GM12878 (cell line): ENCODE data around the gene TIGAR. TPM values are rescaled to one million over a fixed set of nuclear protein-coding genes. Genes with fewer than 3 reads are reported as not detected.

Experiments
- ATAC-seq: fragments of 200-7000 bp; cut with Tn5 transposase; 3 replicates; pipeline ENCODE4 v1.9.1; 2020; ENCODE audit warnings: mild to moderate bottlenecking, moderate library complexity
- BruUV-seq: library from RNA; stranded (reverse); fragments of 400-500 nt; replicated peaks from 2 replicates; lab custom pipeline; 2021; lab: Mats Ljungman, UMichigan
- CTCF ChIA-PET: fragments of 300-600 bp; sonication (Branson Sonifier 250); formaldehyde crosslinking; extraction: SDS; loops from one replicate; lab custom pipeline; 2021; ENCODE audit warnings: inconsistent platforms; lab: Yijun Ruan, JAX
- POLR2A ChIA-PET: fragments of 350-600 bp; formaldehyde crosslinking; extraction: SDS; loops from one replicate; lab custom pipeline; 2021; ENCODE audit warnings: inconsistent platforms; lab: Charles Lee
- RAD21 ChIA-PET: fragments of 300-600 bp; sonication (Branson Sonifier 250); formaldehyde crosslinking; loops from one replicate; lab custom pipeline; 2023; ENCODE audit warnings: antibody characterized with exemption; ENCODE audit not compliant: unreplicated experiment; lab: Charles Lee
- SMC1A ChIA-PET: fragments of 300-600 bp; sonication (Branson Sonifier 250); formaldehyde crosslinking; loops from one replicate; lab custom pipeline; 2023; ENCODE audit not compliant: unreplicated experiment, uncharacterized antibody; lab: Charles Lee
- DNase-seq: peaks from one replicate; pipeline ENCODE4 v3.0.0-alpha.2; 2011; ENCODE audit warnings: low read depth, low spot score
- FAIRE-seq: peaks from 3 replicates; lab custom pipeline; 2011; peaks lifted over from hg19 to GRCh38; lab: Jason Lieb, UNC
- H2AFZ ChIP-seq: 2 replicates; pipeline ENCODE4 v1.6.0; 2011; ENCODE audit warnings: low read depth, low read length, control low read depth; ENCODE audit not compliant: control insufficient read depth
- H3K27ac ChIP-seq: 2 replicates; pipeline ENCODE4 v1.5.1; 2011; ENCODE audit warnings: control low read depth; ENCODE audit not compliant: control insufficient read depth, insufficient read depth
- H3K27me3 ChIP-seq, 2 experiments: replicated peaks in 1 of 2; 2 replicates each; pipeline versions ENCODE4 v1.6.0 to v1.6.1; 2011; ENCODE audit warnings: low read length in 1 of 2; ENCODE audit not compliant: control insufficient read depth in 2 of 2, insufficient read depth in 2 of 2
- H3K36me3 ChIP-seq, 2 experiments: 2 replicates each; pipeline ENCODE4 v1.5.1; 2011; ENCODE audit warnings: low read length in 1 of 2; ENCODE audit not compliant: control insufficient read depth in 2 of 2, insufficient read depth in 2 of 2
- H3K4me1 ChIP-seq: 2 replicates; pipeline ENCODE4 v1.6.1; 2011; ENCODE audit warnings: mild to moderate bottlenecking, low read length, moderate library complexity, mixed read lengths; ENCODE audit not compliant: control insufficient read depth, insufficient read depth
- H3K4me2 ChIP-seq: 2 replicates; pipeline ENCODE4 v1.6.0; 2011; ENCODE audit warnings: control low read depth; ENCODE audit not compliant: control insufficient read depth, insufficient read depth
- H3K4me3 ChIP-seq: fragments of 200-600 bp; sonication (generic); 2 replicates; pipeline ENCODE4 v1.5.1; 2016
- H3K79me2 ChIP-seq: 2 replicates; pipeline ENCODE4 v1.6.0; 2011; ENCODE audit warnings: low read length; ENCODE audit not compliant: control insufficient read depth, insufficient read depth
- H3K9ac ChIP-seq: 2 replicates; pipeline ENCODE4 v1.8.0; 2011; ENCODE audit warnings: low read length, control low read depth, mixed read lengths; ENCODE audit not compliant: control insufficient read depth, insufficient read depth
- H3K9me3 ChIP-seq: replicated peaks from 3 replicates; pipeline ENCODE4 v1.5.1; 2011; ENCODE audit warnings: mild to moderate bottlenecking, low read length; ENCODE audit not compliant: control insufficient read depth, insufficient read depth
- H4K20me1 ChIP-seq: 2 replicates; pipeline ENCODE4 v1.6.0; 2011; ENCODE audit not compliant: control insufficient read depth, insufficient read depth
- MYB ChIP-seq: fragments of 150-350 bp; IDR thresholded peaks from 2 replicates; pipeline ENCODE4 v1.6.1; 2014; ENCODE audit warnings: mild to moderate bottlenecking, low read depth, low read length, borderline replicate concordance
- PKNOX1 ChIP-seq: fragments of 450-650 bp; IDR thresholded peaks from 2 replicates; pipeline ENCODE4 v1.6.1; 2016; ENCODE audit warnings: mild to moderate bottlenecking
- RFX5 ChIP-seq: IDR thresholded peaks from 2 replicates; pipeline ENCODE4 v1.6.1; 2011; ENCODE audit warnings: low read depth, low read length, improper control_type of control experiment
- RUNX3 ChIP-seq: IDR thresholded peaks from 2 replicates; pipeline ENCODE4 v1.6.1; 2012; ENCODE audit warnings: low read length, inconsistent platforms
- SRF ChIP-seq, 2 experiments: IDR thresholded peaks; 2 replicates each; pipeline ENCODE4 v1.6.1; 2011; ENCODE audit warnings: low read depth in 2 of 2, low read length in 2 of 2, mild to moderate bottlenecking in 1 of 2, moderate library complexity in 1 of 2
- ZBTB4 ChIP-seq: fragments of 450-650 bp; formaldehyde crosslinking; IDR thresholded peaks from 2 replicates; pipeline ENCODE4 v1.4.0; 2022; ENCODE audit warnings: mild to moderate bottlenecking, moderate library complexity
- ZNF384 ChIP-seq: IDR thresholded peaks from 2 replicates; pipeline ENCODE4 v1.6.1; 2012; ENCODE audit warnings: low read depth, mild to moderate bottlenecking, low read length, improper control_type of control experiment, borderline replicate concordance
- WGBS: methylation state at CpG from one replicate; pipeline ENCODE4 v1.1.6; 2016; ENCODE audit warnings: low lambda C conversion rate; ENCODE audit not compliant: insufficient replicate concordance, insufficient coverage; ENCODE audit errors: missing lambda C conversion rate; 5-methylcytosine and 5-hydroxymethylcytosine counted together
- in situ Hi-C: fragments of 300-500 bp; cut with MboI; formaldehyde crosslinking; loops from 9 replicates; pipeline ENCODE4 v1.14.3; 2018; ENCODE audit warnings: mixed read lengths
- intact Hi-C: fragments of 100-400 bp; cut with micrococcal nuclease; formaldehyde crosslinking; loops from one replicate; pipeline ENCODE4 v1.14.2; 2022; ENCODE audit not compliant: unreplicated experiment
- polyA plus RNA-seq, 11 experiments: library from polyadenylated mRNA; depleted of rRNA in 4 of 11; unstranded in 6 of 11; stranded (reverse) in 5 of 11; fragments of >200 nt; fragmentation: Nextera tagmentation in 4 of 11; fragmentation: Illumina TruSeq in 1 of 11; extraction: Ambion mirVana in 4 of 11; extraction: Trizol in 1 of 11; gene quantifications; 1 replicate in 1 of 11; 2 replicates in 10 of 11; pipeline versions ENCODE4 v1.2.1 to v1.2.3, GENCODE V29; 2011 to 2016; ENCODE audit warnings: inconsistent platforms in 2 of 11, missing spikeins in 2 of 11, low read depth in 1 of 11
- total RNA-seq, 4 experiments: library from RNA; depleted of rRNA in 3 of 4; stranded (reverse); fragments of >200 nt in 3 of 4; fragmentation: Illumina TruSeq in 1 of 4; extraction: Trizol in 1 of 4; gene quantifications; 2 replicates each; pipeline versions ENCODE4 v1.2.1 to v1.2.3, GENCODE V29; 2013 to 2021
- TF ChIP-seq, protein P1 (sequence below): IDR thresholded peaks from 2 replicates; pipeline ENCODE4 v1.6.1; 2011; ENCODE audit warnings: borderline replicate concordance, low read depth, mild to moderate bottlenecking, moderate library complexity, mixed read lengths, low read length; ENCODE audit not compliant: insufficient read depth; ENCODE audit errors: extremely low read length
- TF ChIP-seq, protein P2 (sequence below): fragments of 450-650 bp; IDR thresholded peaks from 2 replicates; pipeline ENCODE4 v1.6.1; 2017; ENCODE audit warnings: mild to moderate bottlenecking

TIGAR gene
- total and polyA plus RNA-seq, 10 of the 15 experiments (the other 5 are each of a cell fraction or from before 2014, with no cell fraction given) = 7.6 to 45.7 (median 16.5) TPM

DNA sequence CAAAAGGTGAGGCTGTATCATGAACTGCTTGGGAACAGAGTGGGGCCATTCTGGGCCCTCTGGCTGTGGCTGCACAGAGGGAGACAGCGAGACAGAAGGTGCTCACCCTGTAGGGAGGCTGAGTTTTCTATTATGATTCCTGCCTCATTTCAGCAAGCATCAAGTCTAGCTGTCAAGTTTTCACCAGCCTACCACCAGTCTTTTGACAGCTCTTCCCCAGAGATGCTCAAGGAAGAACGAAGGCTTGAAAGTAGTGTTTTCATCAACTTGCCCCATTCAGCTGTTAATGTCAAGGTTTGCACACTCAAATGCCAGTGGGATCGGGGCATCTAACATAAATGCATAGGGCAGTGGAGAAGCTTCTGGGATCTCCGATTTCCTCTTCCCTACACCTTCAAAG is 48.5 kb downstream of the TIGAR start:
- FAIRE-seq (no peak), DNase-seq (no peak), ATAC-seq (no peak)
- ChIA-PET CTCF (interaction anchor here (1.0 kb wide), 1 partner anchor 181 kb away, joined by 3 read pairs; no protein-coding TSS in a partner anchor), RAD21 (no interaction called here), SMC1A (interaction anchor here (1.2 kb wide), 1 partner anchor 484 kb away, joined by 3 read pairs; no protein-coding TSS in a partner anchor), POLR2A (interaction anchor here (0.6 kb wide), 2 partner anchors 68 to 330 kb away, joined by 3 to 4 read pairs; no protein-coding TSS in a partner anchor)
- Histone ChIP-seq H3K36me3 (no peaks in the 10 kb centered on the region), H2AFZ (no peak overlapping the region), H3K4me3 (no peak overlapping the region), H3K27me3 (no peaks in the 10 kb centered on the region; a peak in 1 of 4 replicates), H3K27ac (no peak overlapping the region), H4K20me1 (no peaks in the 10 kb centered on the region), H3K9ac (no peak overlapping the region), H3K4me1 (no peaks in the 10 kb centered on the region), H3K4me2 (no peak overlapping the region), H3K79me2 (no peaks in the 10 kb centered on the region), H3K9me3 (no peaks in the 10 kb centered on the region)
- TF ChIP-seq ZNF384 = no peak
- 62% methylated on average over 4 of the region's 4 CpGs for WGBS
- in situ Hi-C loops = no loop called here
- intact Hi-C loops = no loop called here
- BruUV-seq = no TSS peak

DNA sequence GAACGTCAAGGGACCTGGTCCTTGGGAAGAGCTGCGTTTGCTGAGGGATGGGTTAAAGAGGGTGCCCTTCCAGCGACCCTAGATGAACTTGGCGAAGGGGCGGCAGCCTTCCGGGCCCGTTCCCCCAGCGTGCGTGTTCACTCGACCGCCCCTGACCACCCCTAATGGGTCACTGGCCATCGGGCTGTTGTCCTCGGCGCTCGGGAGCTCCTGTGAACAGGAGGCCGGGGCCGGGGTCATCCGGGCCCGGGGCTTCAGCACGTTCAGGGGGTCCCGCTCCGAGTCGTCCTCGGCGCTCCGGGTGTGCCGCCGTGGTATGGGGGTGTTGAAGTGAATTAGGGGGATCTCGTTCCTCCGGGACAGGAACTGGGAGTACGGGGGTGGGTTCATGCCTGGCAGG is 49.3 kb downstream of the TIGAR start:
- no peaks in the 10 kb centered on the region for H3K79me2 ChIP-seq
- DNase-seq = no peak
- H4K20me1 ChIP-seq = no peaks in the 10 kb centered on the region
- in situ Hi-C loops = no loop called here
- H3K4me2 ChIP-seq = no peak overlapping the region
- intact Hi-C loops = no loop called here
- 75% methylated on average over 31 of the region's 31 CpGs for WGBS
- H3K27ac ChIP-seq = no peak overlapping the region
- no peak for FAIRE-seq
- no peak for ATAC-seq
- no TSS peak for BruUV-seq
- ChIA-PET POLR2A (no interaction called here), RAD21 (no interaction called here), SMC1A (interaction anchor here (1.2 kb wide), 1 partner anchor 485 kb away, joined by 3 read pairs; no protein-coding TSS in a partner anchor), CTCF (interaction anchor here (0.6 kb wide), 1 partner anchor 13 kb away, joined by 4 read pairs; no protein-coding TSS in a partner anchor)
- H3K4me3 ChIP-seq = no peak overlapping the region
- H3K27me3 ChIP-seq = no peaks in the 10 kb centered on the region; a peak in 2 of 4 replicates
- no peaks in the 10 kb centered on the region for H3K4me1 ChIP-seq
- H2AFZ ChIP-seq = no peak overlapping the region
- no peaks in the 10 kb centered on the region for H3K36me3 ChIP-seq
- no peaks in the 10 kb centered on the region for H3K9me3 ChIP-seq
- no peak overlapping the region for H3K9ac ChIP-seq
- TF ChIP-seq PKNOX1 (no peak), RFX5 (no peak), MYB (no peak), SRF (IDR thresholded peaks at IDR 0.05; ENCODE audit: low read depth in 2 of 2, low read length in 2 of 2) (no peak), RUNX3 (no peak), ZBTB4 (no peak)
- TF ChIP-seq, protein P1, sequence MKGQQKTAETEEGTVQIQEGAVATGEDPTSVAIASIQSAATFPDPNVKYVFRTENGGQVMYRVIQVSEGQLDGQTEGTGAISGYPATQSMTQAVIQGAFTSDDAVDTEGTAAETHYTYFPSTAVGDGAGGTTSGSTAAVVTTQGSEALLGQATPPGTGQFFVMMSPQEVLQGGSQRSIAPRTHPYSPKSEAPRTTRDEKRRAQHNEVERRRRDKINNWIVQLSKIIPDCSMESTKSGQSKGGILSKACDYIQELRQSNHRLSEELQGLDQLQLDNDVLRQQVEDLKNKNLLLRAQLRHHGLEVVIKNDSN = no peak
- TF ChIP-seq, protein P2, sequence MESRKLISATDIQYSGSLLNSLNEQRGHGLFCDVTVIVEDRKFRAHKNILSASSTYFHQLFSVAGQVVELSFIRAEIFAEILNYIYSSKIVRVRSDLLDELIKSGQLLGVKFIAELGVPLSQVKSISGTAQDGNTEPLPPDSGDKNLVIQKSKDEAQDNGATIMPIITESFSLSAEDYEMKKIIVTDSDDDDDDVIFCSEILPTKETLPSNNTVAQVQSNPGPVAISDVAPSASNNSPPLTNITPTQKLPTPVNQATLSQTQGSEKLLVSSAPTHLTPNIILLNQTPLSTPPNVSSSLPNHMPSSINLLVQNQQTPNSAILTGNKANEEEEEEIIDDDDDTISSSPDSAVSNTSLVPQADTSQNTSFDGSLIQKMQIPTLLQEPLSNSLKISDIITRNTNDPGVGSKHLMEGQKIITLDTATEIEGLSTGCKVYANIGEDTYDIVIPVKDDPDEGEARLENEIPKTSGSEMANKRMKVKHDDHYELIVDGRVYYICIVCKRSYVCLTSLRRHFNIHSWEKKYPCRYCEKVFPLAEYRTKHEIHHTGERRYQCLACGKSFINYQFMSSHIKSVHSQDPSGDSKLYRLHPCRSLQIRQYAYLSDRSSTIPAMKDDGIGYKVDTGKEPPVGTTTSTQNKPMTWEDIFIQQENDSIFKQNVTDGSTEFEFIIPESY = no peak
